Epithelial cell of proximal tubule (primary cell): Measurements from ENCODE around the gene MED13. TPM values are rescaled to one million over a fixed set of nuclear protein-coding genes. Genes with fewer than 3 reads are reported as not detected.

Source experiments
- DNase-seq: peaks from one replicate; pipeline ENCODE4 v3.0.0-alpha.2; 2011; ENCODE audit warnings: low read depth
- H3K4me3 ChIP-seq: 2 replicates; pipeline ENCODE4 v1.5.1; 2011; ENCODE audit warnings: low read depth, mild to moderate bottlenecking, low read length
- CTCF ChIP-seq: conservative IDR thresholded peaks from 2 replicates; pipeline ENCODE4 v1.5.1; 2012; ENCODE audit warnings: low read depth, mild to moderate bottlenecking, low read length
- total RNA-seq: library from RNA; depleted of rRNA; stranded (reverse); fragments of >200 nt; gene quantifications from 2 replicates; pipeline ENCODE4 v1.2.3, GENCODE V29; 2015

MED13 gene
- total RNA-seq, 1 donor from 2014 or later: 21.1 TPM

DNA sequence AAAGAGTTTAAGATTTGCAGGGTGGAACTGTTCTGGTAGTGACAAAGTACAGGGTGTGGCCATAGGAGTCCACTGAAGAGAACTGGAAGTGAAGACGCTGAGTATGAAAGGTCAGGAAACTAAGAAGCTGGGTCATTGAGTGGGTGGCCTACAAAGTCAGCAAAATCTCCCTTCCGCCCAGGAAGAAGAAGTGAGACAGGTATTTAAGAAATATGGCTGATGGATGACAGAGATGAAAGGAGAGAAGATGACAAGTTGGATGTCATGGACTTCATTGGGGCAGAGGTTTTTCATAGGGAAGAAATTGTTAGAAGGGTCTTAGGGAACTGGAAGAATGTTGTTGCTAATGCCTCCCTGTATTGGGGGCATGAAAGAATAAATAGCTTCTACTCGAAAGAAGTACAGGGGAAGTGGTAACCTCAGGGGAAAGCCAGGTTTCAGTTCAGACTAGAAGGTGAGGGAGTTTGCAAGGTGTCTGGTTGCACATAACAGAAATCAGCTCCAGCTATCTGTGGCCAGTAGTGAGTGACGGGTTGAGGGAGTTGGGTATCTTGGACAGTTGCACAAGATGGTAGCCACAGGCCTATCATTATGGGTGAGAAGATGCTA is 33.6 kb upstream of the MED13 start:
- TF ChIP-seq CTCF: no peak
- no peak overlapping the region for H3K4me3 ChIP-seq
- DNase-seq: no peak

DNA sequence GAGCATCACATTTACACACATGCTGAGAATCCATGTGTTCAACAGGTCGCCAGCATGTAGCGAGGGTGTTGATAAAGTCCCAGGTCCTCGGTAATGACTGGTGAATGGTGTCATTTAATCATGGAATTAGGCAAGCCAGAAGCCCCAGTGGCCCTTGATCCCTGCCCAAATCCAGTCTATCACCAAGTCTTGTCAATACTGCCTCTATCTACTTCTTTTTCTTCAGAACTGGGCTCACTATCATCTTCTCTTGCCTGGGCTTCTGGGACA is 31.3 kb upstream of the MED13 start:
- DNase-seq: no peak
- TF ChIP-seq CTCF: no peak
- H3K4me3 ChIP-seq: no peak overlapping the region

DNA sequence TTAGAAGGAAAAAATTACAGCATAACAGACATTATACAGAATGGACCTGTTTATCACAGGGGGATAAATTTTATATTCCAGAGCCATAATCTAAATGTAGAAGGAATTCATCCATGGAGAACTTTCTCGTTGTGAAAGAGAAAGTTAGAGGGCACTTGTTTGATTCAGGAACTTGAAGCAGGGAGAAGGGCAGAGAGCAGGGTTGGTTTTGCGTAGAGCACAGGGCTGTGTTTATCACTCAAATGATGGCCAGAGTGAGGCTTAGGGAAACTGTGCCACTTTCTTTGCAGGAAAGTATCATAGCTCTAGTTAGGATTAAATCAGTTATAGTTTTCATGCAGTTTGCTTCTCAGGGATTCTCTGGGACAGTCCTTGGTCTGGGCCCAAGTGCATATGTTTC is 29.1 kb upstream of the MED13 start:
- no peak for DNase-seq
- H3K4me3 ChIP-seq: peak overlapping the region; percentile 15
- no peak for TF ChIP-seq CTCF

- DNase-seq: peak; percentile 97
- TF ChIP-seq CTCF: no peak
- peak overlapping the region; percentile 15 for H3K4me3 ChIP-seq
These were observed 28.4 kb upstream of the MED13 start for GRCh38 chr17:62093188-62094155.

DNA sequence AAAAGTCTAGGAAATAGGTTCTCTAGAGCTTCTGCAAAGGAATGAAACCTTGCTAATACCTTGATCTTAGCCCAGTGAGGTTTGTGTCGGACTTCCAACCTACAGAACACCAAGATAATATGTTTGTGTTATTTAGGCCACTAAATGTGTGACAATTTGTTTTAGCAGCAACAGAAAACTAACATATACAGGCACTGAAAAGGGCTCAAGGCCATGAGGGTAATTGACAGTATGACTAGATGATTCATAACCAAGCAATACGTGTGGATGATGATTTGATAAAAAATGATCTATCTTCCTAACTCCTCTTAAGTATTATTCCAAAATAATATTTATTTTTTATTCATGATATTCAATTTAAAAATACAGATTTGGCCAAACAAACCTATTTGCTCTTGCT is 27.7 kb upstream of the MED13 start:
- no peak for DNase-seq
- H3K4me3 ChIP-seq: no peak overlapping the region
- TF ChIP-seq CTCF: no peak

DNA sequence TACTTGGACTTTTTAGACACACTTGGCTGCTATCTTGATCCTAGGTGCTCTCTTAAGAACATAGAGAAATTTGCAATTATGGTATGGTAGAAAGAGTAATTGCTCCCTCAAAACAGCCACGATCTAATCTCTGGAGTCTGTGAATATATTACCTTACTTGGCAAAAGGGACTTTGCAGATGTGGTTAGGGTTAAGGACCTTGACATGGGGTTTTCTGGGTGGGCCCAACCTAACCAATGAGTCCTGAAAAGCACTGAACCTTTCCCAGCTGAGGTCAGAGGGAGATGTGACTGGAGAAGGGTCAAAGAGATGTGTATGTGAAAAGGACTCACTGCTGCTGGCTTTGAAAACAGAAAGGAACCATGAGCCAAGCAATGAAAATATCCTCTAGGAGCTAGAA is 26.7 kb upstream of the MED13 start:
- H3K4me3 ChIP-seq: no peak overlapping the region
- DNase-seq: no peak
- TF ChIP-seq CTCF: no peak
